BJ (cell line): ENCODE measurements around the gene ERICH4. TPM values are rescaled to one million over a fixed set of nuclear protein-coding genes. Genes with fewer than 3 reads are reported as not detected.

Source experiments
- CTCF ChIA-PET: fragments of 350-600 bp; formaldehyde crosslinking; extraction: SDS; loops from one replicate; lab custom pipeline; 2021; ENCODE audit warnings: antibody characterized with exemption, inconsistent platforms; lab: Yijun Ruan, JAX
- POLR2A ChIA-PET: fragments of 300-600 bp; sonication (Branson Sonifier 250); formaldehyde crosslinking; extraction: SDS; loops from one replicate; lab custom pipeline; 2021; ENCODE audit warnings: antibody characterized with exemption; lab: Charles Lee
- DNase-seq: peaks from one replicate; pipeline ENCODE4 v3.0.0-alpha.2; 2011; ENCODE audit warnings: low read depth
- H3K27me3 ChIP-seq: 2 replicates; pipeline ENCODE4 v1.6.0; 2011; ENCODE audit warnings: low read length; ENCODE audit not compliant: control insufficient read depth, insufficient read depth
- H3K36me3 ChIP-seq: 2 replicates; pipeline ENCODE4 v1.5.1; 2011; ENCODE audit warnings: low read length; ENCODE audit not compliant: control insufficient read depth, insufficient read depth
- H3K4me3 ChIP-seq: 2 replicates; pipeline ENCODE4 v1.5.1; 2011; ENCODE audit warnings: low read depth, mild to moderate bottlenecking, control low read depth, low read length
- CTCF ChIP-seq: IDR thresholded peaks from 2 replicates; pipeline ENCODE4 v1.5.1; 2011; ENCODE audit warnings: low read depth, mild to moderate bottlenecking, control low read depth, inconsistent platforms, low read length, moderate library complexity; ENCODE audit not compliant: insufficient read depth
- polyA plus RNA-seq: library from polyadenylated mRNA; depleted of rRNA; stranded (reverse); fragments of >200 nt; gene quantifications from 2 replicates; pipeline ENCODE4 v1.2.3, GENCODE V29; 2011

ERICH4 gene
- polyA plus RNA-seq, 1 experiment = not detected

- DNase-seq = no peak
- H3K36me3 ChIP-seq = no peaks in the 10 kb centered on the region
- no peaks in the 10 kb centered on the region for H3K27me3 ChIP-seq
- TF ChIP-seq CTCF = no peak
- ChIA-PET CTCF (interaction anchor here (4.4 to 14.7 kb wide), 2 partner anchors 8 to 127 kb away, joined by 32 to 205 read pairs; no protein-coding TSS in a partner anchor), POLR2A (no interaction called here)
- H3K4me3 ChIP-seq = no peak overlapping the region
These were observed 1.5 kb upstream of the ERICH4 start for GRCh38 chr19:41441321-41441945.

GRCh38 chr19:41443813-41444455 lies 978 bp downstream of the ERICH4 start:
- no peaks in the 10 kb centered on the region for H3K36me3 ChIP-seq
- no peak for DNase-seq
- H3K4me3 ChIP-seq = no peak overlapping the region
- POLR2A ChIA-PET = no interaction called here
- CTCF ChIA-PET = interaction anchor here (14.7 kb wide), 1 partner anchor 125 kb away, joined by 205 read pairs; no protein-coding TSS in a partner anchor
- peaks cover 3% of the 10 kb centered on the region; the same call in 1 of the 2 replicates for H3K27me3 ChIP-seq
- no peak for TF ChIP-seq CTCF

- ChIA-PET POLR2A (no interaction called here), CTCF (interaction anchor here (14.7 kb wide), 1 partner anchor 123 kb away, joined by 205 read pairs; no protein-coding TSS in a partner anchor)
- TF ChIP-seq CTCF = no peak
- peaks cover 3% of the 10 kb centered on the region; the same call in 1 of the 2 replicates for H3K27me3 ChIP-seq
- H3K4me3 ChIP-seq = no peak overlapping the region
- no peak for DNase-seq
- no peaks in the 10 kb centered on the region for H3K36me3 ChIP-seq
These were observed 2.6 kb downstream of the ERICH4 start for GRCh38 chr19:41445575-41445974.

GRCh38 chr19:41447732-41448332 lies 4.9 kb downstream of the ERICH4 start:
- ChIA-PET CTCF (interaction anchor here (1.5 to 14.7 kb wide), 3 partner anchors 9 to 121 kb away, joined by 6 to 205 read pairs (median 32); partner anchors contain the start of gene DMAC2), POLR2A (no interaction called here)
- no peak overlapping the region for H3K4me3 ChIP-seq
- H3K36me3 ChIP-seq = no peaks in the 10 kb centered on the region
- no peak for DNase-seq
- H3K27me3 ChIP-seq = peaks cover 3% of the 10 kb centered on the region; the same call in 1 of the 2 replicates
- no peak for TF ChIP-seq CTCF
